PC-9 (cell line): ENCODE measurements around the gene CTTNBP2.

Experiments
- CTCF ChIP-seq: fragments of 200-600 bp; sonication (generic); conservative IDR thresholded peaks from 2 replicates; pipeline ENCODE4 v1.6.1; 2017; ENCODE audit warnings: mixed run types, antibody characterized with exemption, mild to moderate bottlenecking, moderate library complexity
- EZH2 ChIP-seq: fragments of 200-600 bp; sonication (generic); IDR thresholded peaks from 2 replicates; pipeline ENCODE4 v1.8.0; 2017; ENCODE audit warnings: antibody characterized with exemption, low read depth

- TF ChIP-seq CTCF (no peak), EZH2 (no peak)
These were observed 3.9 kb downstream of the CTTNBP2 start for GRCh38 chr7:117869374-117869773.
